HEK293T (cell line): ENCODE data around the gene NFAT5.

Experiments used
- CTCF ChIA-PET: fragments of 350-600 bp; formaldehyde crosslinking; extraction: SDS; loops from one replicate; lab custom pipeline; 2021; ENCODE audit warnings: antibody characterized with exemption, inconsistent platforms; lab: Yijun Ruan, JAX
- POLR2A ChIA-PET: fragments of 350-600 bp; formaldehyde crosslinking; extraction: SDS; loops from one replicate; lab custom pipeline; 2020; ENCODE audit warnings: antibody characterized with exemption, inconsistent platforms; lab: Yijun Ruan, JAX
- DNase-seq: peaks from one replicate; pipeline ENCODE4 v3.0.0; 2012; ENCODE audit warnings: mixed read lengths; ENCODE audit errors: extremely low spot score
- ARNT ChIP-seq: fragments of 450-650 bp; IDR thresholded peaks from 2 replicates; pipeline ENCODE4 v1.6.1; 2017; ENCODE audit warnings: mild to moderate bottlenecking
- BHLHE40 ChIP-seq: fragments of 450-650 bp; IDR thresholded peaks from 2 replicates; pipeline ENCODE4 v1.6.1; 2016; ENCODE audit warnings: mild to moderate bottlenecking, moderate library complexity, borderline replicate concordance
- CTBP1 ChIP-seq: fragments of 450-650 bp; IDR thresholded peaks from 2 replicates; pipeline ENCODE4 v1.6.1; 2016; ENCODE audit warnings: borderline replicate concordance
- ELF4 ChIP-seq: fragments of 450-650 bp; IDR thresholded peaks from 2 replicates; pipeline ENCODE4 v1.6.1; 2017; ENCODE audit warnings: antibody characterized with exemption
- FOXA1 ChIP-seq: fragments of 450-650 bp; IDR thresholded peaks from 2 replicates; pipeline ENCODE4 v1.6.1; 2016; ENCODE audit warnings: mild to moderate bottlenecking
- FOXK2 ChIP-seq: fragments of 450-650 bp; IDR thresholded peaks from 2 replicates; pipeline ENCODE4 v1.6.1; 2016; ENCODE audit warnings: mild to moderate bottlenecking
- FOXM1 ChIP-seq: fragments of 450-650 bp; IDR thresholded peaks from 2 replicates; pipeline ENCODE4 v1.6.1; 2017; ENCODE audit warnings: mild to moderate bottlenecking, borderline replicate concordance
- HDGF ChIP-seq: fragments of 450-650 bp; IDR thresholded peaks from 2 replicates; pipeline ENCODE4 v1.6.1; 2017; ENCODE audit warnings: antibody characterized with exemption, borderline replicate concordance
- L3MBTL2 ChIP-seq: fragments of 450-650 bp; conservative IDR thresholded peaks from 2 replicates; pipeline ENCODE4 v1.6.1; 2016; ENCODE audit warnings: mild to moderate bottlenecking
- LEF1 ChIP-seq: fragments of 450-650 bp; IDR thresholded peaks from 2 replicates; pipeline ENCODE4 v1.6.1; 2017; ENCODE audit warnings: mild to moderate bottlenecking, borderline replicate concordance
- NFRKB ChIP-seq: fragments of 450-650 bp; IDR thresholded peaks from 2 replicates; pipeline ENCODE4 v1.6.1; 2016; ENCODE audit warnings: mild to moderate bottlenecking, moderate library complexity
- PKNOX1 ChIP-seq: fragments of 450-650 bp; IDR thresholded peaks from 2 replicates; pipeline ENCODE4 v1.6.1; 2016
- SP1 ChIP-seq: fragments of 450-650 bp; IDR thresholded peaks from 2 replicates; pipeline ENCODE4 v1.6.1; 2017
- SUZ12 ChIP-seq: fragments of 450-650 bp; IDR thresholded peaks from 2 replicates; pipeline ENCODE4 v1.6.1; 2016; ENCODE audit warnings: mild to moderate bottlenecking
- TARDBP ChIP-seq: fragments of 450-650 bp; IDR thresholded peaks from 2 replicates; pipeline ENCODE4 v1.6.1; 2016
- ZNF384 ChIP-seq: fragments of 450-650 bp; IDR thresholded peaks from 2 replicates; pipeline ENCODE4 v1.6.1; 2016

NFAT5 gene

GRCh38 chr16:69595127-69596036 lies 29.6 kb downstream of the NFAT5 start:
- ChIA-PET POLR2A (no interaction called here), CTCF (no interaction called here)
- DNase-seq, result no peak
- TF ChIP-seq ELF4 (no peak), FOXA1 (no peak), ZNF384 (no peak), SP1 (no peak), FOXK2 (no peak), HDGF (no peak)

- ChIA-PET CTCF (no interaction called here), POLR2A (no interaction called here)
- DNase-seq, result no peak
- TF ChIP-seq ZNF384, result 0 out of 2 replicates have a peak, but pooled peaks have one; percentile 9
- TF ChIP-seq CTBP1, result no peak
Observed at GRCh38 chr16:69596801-69597200, 31.0 kb downstream of the NFAT5 start.

GRCh38 chr16:69598045-69598444 lies 32.3 kb downstream of the NFAT5 start:
- CTCF ChIA-PET, result no interaction called here
- POLR2A ChIA-PET, result no interaction called here
- DNase-seq, result no peak

GRCh38 chr16:69599731-69600130 lies 34.0 kb downstream of the NFAT5 start:
- ChIA-PET CTCF (no interaction called here), POLR2A (no interaction called here)
- TF ChIP-seq CTBP1 (no peak), BHLHE40 (no peak), SP1 (no peak), TARDBP (no peak), PKNOX1 (no peak)
- no peak for DNase-seq

More at GRCh38 chr16:69598045-69598444, 32.3 kb downstream of the NFAT5 start:
- TF ChIP-seq SP1 (no peak), TARDBP (no peak), CTBP1 (no peak), HDGF (no peak), PKNOX1 (no peak), FOXA1 (no peak), L3MBTL2 (no peak), LEF1 (no peak), SUZ12 (no peak), ZNF384 (no peak), NFRKB (no peak), BHLHE40 (no peak), ELF4 (no peak), FOXK2 (no peak), FOXM1 (no peak), ARNT (no peak)

- CTCF ChIA-PET, result no interaction called here
- POLR2A ChIA-PET, result no interaction called here
- DNase-seq, result no peak
- no peak for TF ChIP-seq HDGF
Observed at GRCh38 chr16:69600202-69600601, 34.4 kb downstream of the NFAT5 start.

- TF ChIP-seq ARNT, result no peak
- ChIA-PET POLR2A (no interaction called here), CTCF (no interaction called here)
- no peak for DNase-seq
Observed at GRCh38 chr16:69601250-69601649, 35.5 kb downstream of the NFAT5 start.

GRCh38 chr16:69606985-69607384 lies 41.2 kb downstream of the NFAT5 start:
- CTCF ChIA-PET, result no interaction called here
- no peak for TF ChIP-seq LEF1
- TF ChIP-seq ZNF384, result no peak
- no peak for TF ChIP-seq FOXA1
- no peak for TF ChIP-seq PKNOX1
- TF ChIP-seq SP1, result no peak
- no peak for TF ChIP-seq NFRKB
- no peak for TF ChIP-seq ELF4
- TF ChIP-seq BHLHE40, result no peak
- no peak for TF ChIP-seq L3MBTL2
- no peak for TF ChIP-seq ARNT
- TF ChIP-seq HDGF, result no peak
- no peak for TF ChIP-seq TARDBP
- TF ChIP-seq FOXK2, result no peak

More at GRCh38 chr16:69606985-69607384, 41.2 kb downstream of the NFAT5 start:
- DNase-seq, result no peak
- POLR2A ChIA-PET, result no interaction called here
